Left lung (tissue), 10 donors: ENCODE results near the gene MAP2K4. TPM values are rescaled to one million over a fixed set of nuclear protein-coding genes. Genes with fewer than 3 reads are reported as not detected.

Source experiments
- ATAC-seq: fragments of 200-7000 bp; cut with Tn5 transposase; one replicate; pipeline ENCODE4 v1.9.1; 2020; ENCODE audit warnings: moderate library complexity
- DNase-seq, 4 donors: peaks; one replicate each; pipeline ENCODE4 v3.0.0-alpha.2; 2013 to 2020
- H3K27ac ChIP-seq, 2 donors: fragments of 200-600 bp; sonication (generic) in 1 of 2; one replicate each; pipeline versions ENCODE4 v1.5.0 to v1.8.0; 2020 to 2021
- H3K27me3 ChIP-seq, 2 donors: fragments of 200-600 bp; sonication (generic) in 1 of 2; one replicate each; pipeline versions ENCODE4 v1.5.0 to v1.8.0; 2020 to 2021
- H3K36me3 ChIP-seq, 2 donors: fragments of 200-600 bp; sonication (generic) in 1 of 2; one replicate each; pipeline versions ENCODE4 v1.5.0 to v1.8.0; 2020 to 2021
- H3K4me1 ChIP-seq, 2 donors: fragments of 200-600 bp; one replicate each; pipeline ENCODE4 v1.8.0; 2021
- H3K4me3 ChIP-seq, 2 donors: fragments of 200-600 bp; sonication (generic) in 1 of 2; one replicate each; pipeline versions ENCODE4 v1.5.0 to v1.8.0; 2020 to 2021; ENCODE audit warnings: mild to moderate bottlenecking in 1 of 2
- H3K9me3 ChIP-seq, 2 donors: fragments of 200-600 bp; sonication (generic) in 1 of 2; one replicate each; pipeline versions ENCODE4 v1.5.0 to v1.8.0; 2020 to 2021
- CTCF ChIP-seq, 2 donors: fragments of 200-600 bp; sonication (generic) in 1 of 2; IDR thresholded peaks; one replicate each; pipeline versions ENCODE4 v1.5.0 to v1.8.0; 2021; ENCODE audit warnings: antibody characterized with exemption in 2 of 2
- intact Hi-C, 2 donors: fragments of 100-400 bp; cut with DNase I; formaldehyde crosslinking; loops; one replicate each; pipeline versions ENCODE4 v1.11.2 to v1.14.2; 2022
- polyA plus RNA-seq, 6 donors: library from polyadenylated mRNA; unstranded; fragments of 120-200 nt; gene quantifications; one replicate each; pipeline ENCODE4 v1.2.1, GENCODE V29; 2013; ENCODE audit not compliant: insufficient read length in 6 of 6
- total RNA-seq, 2 donors: library from RNA; stranded (reverse); fragmentation: NEBNext Ultra II Directional; extraction: Animal tissue kit (Norgen Biotek cat#: 25700); gene quantifications; one replicate each; pipeline ENCODE4 v1.2.1, GENCODE V29; 2021
- donor health status: DM: no; HTN: yes; CAD: no.
- donor health status: DM: no; HTN: no; CAD: no.

The MAP2K4 gene
- total and polyA plus RNA-seq, 8 donors: 29.4 to 36.7 (median 34.1) TPM

GRCh38 chr17:12064395-12064794, 43.7 kb downstream of the MAP2K4 start:
- Histone ChIP-seq H3K4me1 (no peaks in the 10 kb centered on the region), H3K4me3 (no peak overlapping the region), H3K27me3 (no peaks in the 10 kb centered on the region), H3K9me3 (no peaks in the 10 kb centered on the region), H3K36me3 (peaks cover 0 to 19% of the 10 kb centered on the region in 2 donors), H3K27ac (no peak overlapping the region)
- DNase-seq (no peak), ATAC-seq (no peak)
- intact Hi-C loops: no loop called here
- TF ChIP-seq CTCF (IDR thresholded peaks at IDR 0.05): no peak

- H3K4me1 ChIP-seq: no peaks in the 10 kb centered on the region
- no peak for TF ChIP-seq CTCF (IDR thresholded peaks at IDR 0.05)
- ATAC-seq (no peak), DNase-seq (no peak)
- peaks cover 0 to 22% of the 10 kb centered on the region in 2 donors for H3K36me3 ChIP-seq
- intact Hi-C loops: no loop called here
- H3K9me3 ChIP-seq: no peaks in the 10 kb centered on the region
- H3K27ac ChIP-seq: no peak overlapping the region
- H3K4me3 ChIP-seq: no peak overlapping the region
- no peaks in the 10 kb centered on the region for H3K27me3 ChIP-seq
Measured at GRCh38 chr17:12067485-12067884, 46.8 kb downstream of the MAP2K4 start.

- no peak for TF ChIP-seq CTCF (IDR thresholded peaks at IDR 0.05)
- H3K4me3 ChIP-seq: no peak overlapping the region
- no peaks in the 10 kb centered on the region for H3K9me3 ChIP-seq
- H3K4me1 ChIP-seq: no peaks in the 10 kb centered on the region
- ATAC-seq (no peak), DNase-seq (no peak)
- peaks cover 0 to 25% of the 10 kb centered on the region in 2 donors for H3K36me3 ChIP-seq
- no peak overlapping the region for H3K27ac ChIP-seq
- intact Hi-C loops: no loop called here
- no peaks in the 10 kb centered on the region for H3K27me3 ChIP-seq
Measured at GRCh38 chr17:12068946-12069345, 48.3 kb downstream of the MAP2K4 start.

- Histone ChIP-seq H3K4me1 (no peaks in the 10 kb centered on the region), H3K27ac (no peak overlapping the region), H3K4me3 (no peak overlapping the region), H3K27me3 (no peaks in the 10 kb centered on the region), H3K9me3 (no peaks in the 10 kb centered on the region), H3K36me3 (peaks cover 0 to 19% of the 10 kb centered on the region in 2 donors)
- intact Hi-C loops: no loop called here
- no peak for TF ChIP-seq CTCF (IDR thresholded peaks at IDR 0.05)
- DNase-seq (no peak), ATAC-seq (no peak)
Measured at GRCh38 chr17:12070561-12070960, 49.9 kb downstream of the MAP2K4 start.

GRCh38 chr17:12074346-12074745, 53.7 kb downstream of the MAP2K4 start:
- Histone ChIP-seq H3K36me3 (peaks cover 0 to 27% of the 10 kb centered on the region in 2 donors), H3K4me3 (no peak overlapping the region), H3K9me3 (no peaks in the 10 kb centered on the region), H3K27me3 (no peaks in the 10 kb centered on the region), H3K4me1 (no peaks in the 10 kb centered on the region), H3K27ac (no peak overlapping the region)
- DNase-seq: no peak
- no peak for TF ChIP-seq CTCF (IDR thresholded peaks at IDR 0.05)
- no peak for ATAC-seq
- intact Hi-C loops: no loop called here
